HFF-Myc (cell line): ENCODE data around the gene ARFGAP3.
"Not testable (repeated sequence)": the region's sequence is repeated elsewhere in the genome, so short reads cannot be mapped to it uniquely, and the experiment has no call there.

Experiments used
- DNase-seq: peaks from one replicate; pipeline ENCODE4 v3.0.0-alpha.2; 2011; ENCODE audit warnings: low read depth; ENCODE audit errors: extremely low read depth
- H3K4me3 ChIP-seq: replicated peaks from 2 replicates; pipeline ENCODE4 v1.5.1; 2011; ENCODE audit warnings: low read depth, mild to moderate bottlenecking, control low read depth, low read length
- TF ChIP-seq, protein P1 (sequence below): IDR thresholded peaks from 2 replicates; pipeline ENCODE4 v1.5.1; 2012; ENCODE audit warnings: mild to moderate bottlenecking, low read depth, low read length, control low read depth; ENCODE audit errors: missing control alignments

Gene ARFGAP3

DNA sequence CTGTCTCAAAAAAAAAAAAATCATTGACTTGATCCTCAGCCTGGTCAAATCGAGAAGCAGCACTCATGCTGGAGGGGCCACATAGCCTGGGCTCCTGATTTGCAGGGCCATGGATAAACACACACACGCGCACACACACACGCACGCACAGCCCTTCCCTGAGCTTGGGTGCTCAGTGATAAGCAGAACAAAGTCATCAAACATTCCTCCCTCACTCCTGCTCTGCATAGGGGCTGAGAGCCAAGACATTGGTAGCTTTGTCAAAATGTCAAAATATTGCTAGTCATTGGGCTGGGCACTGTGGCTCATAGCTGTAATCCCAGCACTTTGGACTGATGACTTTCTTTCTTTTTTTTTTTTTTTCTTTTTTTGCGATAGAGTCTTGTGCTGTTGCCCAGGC lies 102.4 kb downstream of the ARFGAP3 start:
- H3K4me3 ChIP-seq = no peak overlapping the region
- TF ChIP-seq, protein P1, sequence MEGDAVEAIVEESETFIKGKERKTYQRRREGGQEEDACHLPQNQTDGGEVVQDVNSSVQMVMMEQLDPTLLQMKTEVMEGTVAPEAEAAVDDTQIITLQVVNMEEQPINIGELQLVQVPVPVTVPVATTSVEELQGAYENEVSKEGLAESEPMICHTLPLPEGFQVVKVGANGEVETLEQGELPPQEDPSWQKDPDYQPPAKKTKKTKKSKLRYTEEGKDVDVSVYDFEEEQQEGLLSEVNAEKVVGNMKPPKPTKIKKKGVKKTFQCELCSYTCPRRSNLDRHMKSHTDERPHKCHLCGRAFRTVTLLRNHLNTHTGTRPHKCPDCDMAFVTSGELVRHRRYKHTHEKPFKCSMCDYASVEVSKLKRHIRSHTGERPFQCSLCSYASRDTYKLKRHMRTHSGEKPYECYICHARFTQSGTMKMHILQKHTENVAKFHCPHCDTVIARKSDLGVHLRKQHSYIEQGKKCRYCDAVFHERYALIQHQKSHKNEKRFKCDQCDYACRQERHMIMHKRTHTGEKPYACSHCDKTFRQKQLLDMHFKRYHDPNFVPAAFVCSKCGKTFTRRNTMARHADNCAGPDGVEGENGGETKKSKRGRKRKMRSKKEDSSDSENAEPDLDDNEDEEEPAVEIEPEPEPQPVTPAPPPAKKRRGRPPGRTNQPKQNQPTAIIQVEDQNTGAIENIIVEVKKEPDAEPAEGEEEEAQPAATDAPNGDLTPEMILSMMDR = no peak
- no peak for DNase-seq

DNA sequence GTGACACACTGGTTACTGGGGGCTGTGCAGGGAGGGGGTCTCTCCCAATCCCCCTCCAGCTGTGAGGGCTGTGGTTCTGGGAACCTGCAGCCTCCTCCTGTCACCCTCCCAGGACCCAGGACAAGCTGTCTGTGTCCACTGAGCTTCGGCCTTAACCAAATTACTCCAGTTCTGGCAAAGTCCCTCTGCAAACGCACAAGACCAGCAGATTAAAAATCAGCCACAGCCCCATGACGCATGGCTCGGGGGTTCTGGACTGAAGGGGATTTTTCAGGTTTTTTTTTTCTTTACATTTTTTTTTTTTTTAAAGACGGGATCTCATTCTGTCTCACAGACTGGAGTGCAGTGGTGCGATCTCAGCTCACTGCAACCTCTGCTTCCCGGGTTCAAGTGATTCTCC lies 104.2 kb downstream of the ARFGAP3 start:
- TF ChIP-seq, protein P1 = no peak
- DNase-seq = no peak
- no peak overlapping the region for H3K4me3 ChIP-seq

DNA sequence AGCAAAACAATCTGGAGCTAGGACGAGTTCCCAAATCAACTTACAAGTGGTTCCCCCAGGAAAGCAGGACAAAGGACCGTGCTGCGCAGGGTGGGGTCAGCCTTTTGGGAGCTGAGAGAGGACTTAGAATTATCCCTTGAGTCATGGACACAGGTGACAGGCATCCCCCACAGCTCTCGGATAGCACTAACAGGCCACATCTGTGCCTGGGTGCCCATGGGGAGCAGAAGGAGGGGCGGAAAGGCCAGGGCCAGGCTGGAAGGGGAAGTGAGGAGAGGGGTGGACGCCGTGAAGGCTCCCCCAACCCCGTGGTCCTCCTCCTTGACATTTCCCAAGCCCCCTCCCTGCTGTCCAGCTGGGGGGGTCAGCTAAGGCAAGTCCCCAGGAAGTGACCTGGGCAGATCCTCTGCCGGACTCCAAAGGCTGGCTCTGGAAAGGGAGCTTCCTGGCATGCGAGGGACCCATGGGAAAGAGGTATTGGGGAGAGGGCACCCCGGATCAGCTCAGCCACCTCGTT lies 104.8 kb downstream of the ARFGAP3 start:
- H3K4me3 ChIP-seq = no peak overlapping the region
- TF ChIP-seq, protein P1 = no peak
- DNase-seq = no peak

DNA sequence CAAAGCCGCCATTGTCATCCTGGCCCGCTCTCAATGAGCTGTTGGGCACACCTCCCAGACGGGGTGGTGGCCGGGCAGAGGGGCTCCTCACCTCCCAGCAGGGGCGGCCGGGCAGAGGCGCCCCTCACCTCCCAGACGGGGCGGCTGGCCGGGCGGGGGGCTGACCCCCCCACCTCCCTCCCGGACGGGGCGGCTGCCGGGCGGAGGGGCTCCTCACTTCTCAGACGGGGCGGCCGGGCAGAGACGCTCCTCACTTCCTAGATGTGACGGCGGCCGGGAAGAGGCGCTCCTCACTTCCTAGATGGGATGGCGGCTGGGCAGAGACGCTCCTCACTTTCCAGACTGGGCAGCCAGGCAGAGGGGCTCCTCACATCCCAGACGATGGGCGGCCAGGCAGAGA lies 106.7 kb downstream of the ARFGAP3 start:
- not testable (repeated sequence) for DNase-seq, H3K4me3 ChIP-seq

DNA sequence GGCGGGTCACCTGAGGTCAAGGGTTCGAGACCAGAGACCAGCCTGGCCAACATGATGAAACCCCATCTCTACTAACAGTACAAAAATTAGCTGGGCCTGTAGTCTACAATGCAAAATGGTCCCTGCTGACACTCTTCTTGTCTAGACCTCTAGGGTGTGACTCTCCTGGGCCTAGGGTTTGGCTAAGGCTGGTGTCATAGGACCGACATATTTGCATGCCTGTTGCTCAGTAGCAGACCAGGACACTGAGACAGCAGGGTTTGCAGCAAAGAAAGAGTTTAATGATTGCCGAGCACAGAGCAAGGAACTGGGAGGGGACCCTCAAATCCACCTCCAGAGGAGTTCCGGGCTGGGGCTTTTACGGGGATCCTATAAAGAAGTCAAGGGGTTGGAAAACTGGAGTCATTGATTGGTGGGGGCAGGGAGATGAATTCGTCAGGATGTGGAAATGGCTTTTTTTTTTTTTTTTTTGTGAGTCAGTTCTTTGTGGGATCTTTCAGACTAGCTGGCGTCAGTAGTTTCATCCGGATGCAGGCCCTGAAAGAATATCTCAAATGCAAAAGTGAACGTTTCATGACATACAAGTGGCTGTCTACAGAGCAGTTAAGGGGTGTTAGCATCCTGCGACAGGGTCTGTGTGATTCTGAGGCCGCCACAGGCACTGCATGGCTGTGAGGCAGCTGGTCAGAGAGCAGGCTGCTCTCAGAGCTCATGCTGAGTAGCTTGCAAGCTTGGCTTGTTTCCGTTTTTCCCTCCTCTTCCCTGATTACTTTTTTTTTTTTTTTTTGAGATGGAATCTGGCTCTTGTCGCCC lies 109.2 kb downstream of the ARFGAP3 start:
- TF ChIP-seq, protein P1 = no peak
- DNase-seq = no peak
- no peak overlapping the region for H3K4me3 ChIP-seq
